ENCODE results near the gene ATG7.

DNA sequence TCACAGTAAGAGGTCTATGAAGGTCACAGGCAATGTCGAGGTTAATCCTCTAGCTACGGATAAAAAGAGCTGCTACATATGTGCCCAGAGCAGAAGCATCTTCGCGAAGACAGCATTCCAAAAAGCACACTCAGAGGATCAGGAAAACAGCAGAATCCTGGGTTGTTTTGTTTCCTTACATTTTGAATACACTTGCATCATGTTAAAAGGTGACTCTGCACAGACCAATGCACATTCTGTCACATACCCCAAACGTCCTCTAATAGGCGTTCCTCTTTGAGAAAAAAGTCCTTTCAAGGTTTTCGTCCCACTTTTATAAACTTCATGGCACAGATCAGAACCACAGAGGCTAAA is 318.8 kb downstream of the ATG7 start:
- no peak for TF ChIP-seq GLIS3 (CRISPR knock-in tag; IDR thresholded peaks at IDR 0.05)
- no peak for TF ChIP-seq RARB (CRISPR knock-in tag; IDR thresholded peaks at IDR 0.05)
- no peak for TF ChIP-seq OSR1 (CRISPR knock-in tag; IDR thresholded peaks at IDR 0.05)
- TF ChIP-seq ZFP30 (CRISPR knock-in tag; IDR thresholded peaks at IDR 0.05) = no peak
- TF ChIP-seq SNAI2 (CRISPR knock-in tag; IDR thresholded peaks at IDR 0.05) = no peak
- TF ChIP-seq, protein P1, sequence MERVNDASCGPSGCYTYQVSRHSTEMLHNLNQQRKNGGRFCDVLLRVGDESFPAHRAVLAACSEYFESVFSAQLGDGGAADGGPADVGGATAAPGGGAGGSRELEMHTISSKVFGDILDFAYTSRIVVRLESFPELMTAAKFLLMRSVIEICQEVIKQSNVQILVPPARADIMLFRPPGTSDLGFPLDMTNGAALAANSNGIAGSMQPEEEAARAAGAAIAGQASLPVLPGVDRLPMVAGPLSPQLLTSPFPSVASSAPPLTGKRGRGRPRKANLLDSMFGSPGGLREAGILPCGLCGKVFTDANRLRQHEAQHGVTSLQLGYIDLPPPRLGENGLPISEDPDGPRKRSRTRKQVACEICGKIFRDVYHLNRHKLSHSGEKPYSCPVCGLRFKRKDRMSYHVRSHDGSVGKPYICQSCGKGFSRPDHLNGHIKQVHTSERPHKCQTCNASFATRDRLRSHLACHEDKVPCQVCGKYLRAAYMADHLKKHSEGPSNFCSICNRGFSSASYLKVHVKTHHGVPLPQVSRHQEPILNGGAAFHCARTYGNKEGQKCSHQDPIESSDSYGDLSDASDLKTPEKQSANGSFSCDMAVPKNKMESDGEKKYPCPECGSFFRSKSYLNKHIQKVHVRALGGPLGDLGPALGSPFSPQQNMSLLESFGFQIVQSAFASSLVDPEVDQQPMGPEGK (CRISPR knock-in tag; IDR thresholded peaks at IDR 0.05; ENCODE audit: borderline replicate concordance) = no peak
- TF ChIP-seq ZNF8 (CRISPR knock-in tag; IDR thresholded peaks at IDR 0.05) = no peak
- TF ChIP-seq BACH2 (CRISPR knock-in tag; IDR thresholded peaks at IDR 0.05; ENCODE audit: borderline replicate concordance) = no peak
- TF ChIP-seq, protein P2, sequence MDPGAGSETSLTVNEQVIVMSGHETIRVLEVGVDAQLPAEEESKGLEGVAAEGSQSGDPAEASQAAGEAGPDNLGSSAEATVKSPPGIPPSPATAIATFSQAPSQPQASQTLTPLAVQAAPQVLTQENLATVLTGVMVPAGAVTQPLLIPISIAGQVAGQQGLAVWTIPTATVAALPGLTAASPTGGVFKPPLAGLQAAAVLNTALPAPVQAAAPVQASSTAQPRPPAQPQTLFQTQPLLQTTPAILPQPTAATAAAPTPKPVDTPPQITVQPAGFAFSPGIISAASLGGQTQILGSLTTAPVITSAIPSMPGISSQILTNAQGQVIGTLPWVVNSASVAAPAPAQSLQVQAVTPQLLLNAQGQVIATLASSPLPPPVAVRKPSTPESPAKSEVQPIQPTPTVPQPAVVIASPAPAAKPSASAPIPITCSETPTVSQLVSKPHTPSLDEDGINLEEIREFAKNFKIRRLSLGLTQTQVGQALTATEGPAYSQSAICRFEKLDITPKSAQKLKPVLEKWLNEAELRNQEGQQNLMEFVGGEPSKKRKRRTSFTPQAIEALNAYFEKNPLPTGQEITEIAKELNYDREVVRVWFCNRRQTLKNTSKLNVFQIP (CRISPR knock-in tag; IDR thresholded peaks at IDR 0.05; ENCODE audit: borderline replicate concordance, low read depth) = no peak
